WI38 (cell line): ENCODE results near the gene CFAP20DC.
"Not testable (repeated sequence)": the region's sequence is repeated elsewhere in the genome, so short reads cannot be mapped to it uniquely, and the experiment has no call there.

Experiments
- H3K4me3 ChIP-seq: 2 replicates; pipeline ENCODE4 v1.5.1; 2011; ENCODE audit warnings: low read depth, mild to moderate bottlenecking, control low read depth, low read length
- CTCF ChIP-seq: IDR thresholded peaks from 2 replicates; pipeline ENCODE4 v1.5.1; 2012; ENCODE audit warnings: low read depth, mild to moderate bottlenecking, control low read depth, low read length

Gene CFAP20DC

GRCh38 chr3:59049671-59050331 lies at the start of gene CFAP20DC:
TSS of gene CFAP20DC (minus strand) at chr3:59050025. CDS start at chr3:59049631, 394 bp downstream.
- TF ChIP-seq CTCF, result no peak
- peak within 1 kb of the TSS; percentile 65 for H3K4me3 ChIP-seq

GRCh38 chr3:59098516-59098915 lies 48.7 kb upstream of the CFAP20DC start:
- H3K4me3 ChIP-seq, result not testable (repeated sequence)

GRCh38 chr3:59094446-59094845 lies 44.6 kb upstream of the CFAP20DC start:
- no peak overlapping the region for H3K4me3 ChIP-seq
- no peak for TF ChIP-seq CTCF

- TF ChIP-seq CTCF, result no peak
- no peak overlapping the region for H3K4me3 ChIP-seq
Observed at GRCh38 chr3:59093521-59093920, 43.7 kb upstream of the CFAP20DC start.

GRCh38 chr3:59088761-59089160 lies 38.9 kb upstream of the CFAP20DC start:
- H3K4me3 ChIP-seq, result no peak overlapping the region
- no peak for TF ChIP-seq CTCF

GRCh38 chr3:59085976-59086375 lies 36.2 kb upstream of the CFAP20DC start:
- H3K4me3 ChIP-seq, result no peak overlapping the region
- no peak for TF ChIP-seq CTCF

- no peak for TF ChIP-seq CTCF
Observed at GRCh38 chr3:59084583-59084982, 34.8 kb upstream of the CFAP20DC start.

GRCh38 chr3:59082106-59082505 lies 32.3 kb upstream of the CFAP20DC start:
- no peak for TF ChIP-seq CTCF
- H3K4me3 ChIP-seq, result no peak overlapping the region

More at GRCh38 chr3:59084583-59084982, 34.8 kb upstream of the CFAP20DC start:
- H3K4me3 ChIP-seq, result no peak overlapping the region
